K562 (cell line): ENCODE data around the gene SPHK2. TPM values are rescaled to one million over a fixed set of nuclear protein-coding genes. Genes with fewer than 3 reads are reported as not detected.

Experiments
- ATAC-seq: fragments of 200-7000 bp; cut with Tn5 transposase; 3 replicates; pipeline ENCODE4 v1.9.1; 2020; ENCODE audit warnings: moderate library complexity
- BruUV-seq: library from RNA; stranded (reverse); fragments of 400-500 nt; replicated peaks from 2 replicates; lab custom pipeline; 2021; lab: Mats Ljungman, UMichigan
- CTCF ChIA-PET: fragments of 300-600 bp; formaldehyde crosslinking; extraction: SDS; loops from one replicate; lab custom pipeline; 2021; ENCODE audit warnings: low intra/inter-chr PET ratio; lab: Yijun Ruan, JAX
- POLR2A ChIA-PET: fragments of 300-600, 350-650 bp; sonication (Branson Sonifier 250); formaldehyde crosslinking; extraction: SDS; loops from one replicate; lab custom pipeline; 2021; ENCODE audit warnings: antibody characterized with exemption, inconsistent platforms; lab: Yijun Ruan, JAX
- DNase-seq, 4 experiments: peaks; one replicate each; pipeline versions ENCODE4 v3.0.0 to v3.0.0-alpha.2; 2011 to 2018; ENCODE audit warnings: low spot score in 3 of 4, mixed read lengths in 3 of 4; ENCODE audit errors: extremely low read depth in 1 of 4
- FAIRE-seq: peaks from 2 replicates; lab custom pipeline; 2011; peaks lifted over from hg19 to GRCh38; lab: Jason Lieb, UNC
- H2AFZ ChIP-seq: 2 replicates; pipeline ENCODE4 v1.6.0; 2011; ENCODE audit warnings: low read depth, low read length, control low read depth, inconsistent platforms
- H3K27ac ChIP-seq: fragments of 200-600 bp; 3 replicates; pipeline ENCODE4 v1.8.0; 2011; ENCODE audit warnings: low read depth, mild to moderate bottlenecking, control low read depth, inconsistent platforms, low read length, moderate library complexity, mixed read lengths; ENCODE audit errors: extremely low read depth
- H3K27me3 ChIP-seq, 2 experiments: fragments of 300-600 bp in 1 of 2; 2 replicates in 1 of 2; 3 replicates in 1 of 2; pipeline versions ENCODE4 v1.6.0 to v1.8.0; 2011; ENCODE audit warnings: inconsistent platforms in 2 of 2, low read length in 2 of 2, mild to moderate bottlenecking in 1 of 2, mixed read lengths in 1 of 2, moderate library complexity in 1 of 2; ENCODE audit not compliant: control insufficient read depth in 2 of 2, insufficient read depth in 2 of 2
- H3K36me3 ChIP-seq: fragments of 300-600 bp; 3 replicates; pipeline ENCODE4 v1.8.0; 2011; ENCODE audit warnings: mild to moderate bottlenecking, low read length, inconsistent platforms; ENCODE audit not compliant: control insufficient read depth, insufficient read depth
- H3K4me1 ChIP-seq, 2 experiments: fragments of 200-600 bp in 1 of 2; replicated peaks in 1 of 2; 2 replicates in 1 of 2; 3 replicates in 1 of 2; pipeline versions ENCODE4 v1.5.1 to v1.8.0; 2011; ENCODE audit warnings: inconsistent platforms in 2 of 2, low read length in 2 of 2, mild to moderate bottlenecking in 1 of 2, mixed read lengths in 1 of 2, moderate library complexity in 1 of 2; ENCODE audit not compliant: control insufficient read depth in 2 of 2, insufficient read depth in 2 of 2
- H3K4me2 ChIP-seq: 2 replicates; pipeline ENCODE4 v1.6.1; 2011; ENCODE audit warnings: low read length, control low read depth, inconsistent platforms, mixed read lengths; ENCODE audit not compliant: insufficient read depth
- H3K4me3 ChIP-seq: fragments of 200-600 bp; sonication (generic), shearing (Covaris generic); 2 replicates; pipeline ENCODE4 v1.5.1; 2016; ENCODE audit warnings: control low read depth, inconsistent platforms
- H3K79me2 ChIP-seq: fragments of 200-600 bp; 3 replicates; pipeline ENCODE4 v1.8.0; 2011; ENCODE audit warnings: low read length, inconsistent platforms; ENCODE audit not compliant: control insufficient read depth, insufficient read depth
- H3K9ac ChIP-seq, 2 experiments: 2 replicates each; pipeline versions ENCODE4 v1.6.0 to v1.6.1; 2011; ENCODE audit warnings: low read depth in 2 of 2, low read length in 2 of 2, control low read depth in 1 of 2, inconsistent platforms in 1 of 2, mild to moderate bottlenecking in 1 of 2, mixed read lengths in 1 of 2; ENCODE audit not compliant: insufficient read depth in 1 of 2
- H3K9me1 ChIP-seq: one replicate; pipeline ENCODE4 v1.6.0; 2011; ENCODE audit warnings: inconsistent platforms, mild to moderate bottlenecking, low read length, moderate library complexity; ENCODE audit not compliant: control insufficient read depth, insufficient read depth
- H3K9me3 ChIP-seq: replicated peaks from 2 replicates; pipeline ENCODE4 v1.5.1; 2011; ENCODE audit warnings: low read depth, low read length, inconsistent platforms; ENCODE audit not compliant: control insufficient read depth, insufficient read depth
- H4K20me1 ChIP-seq: replicated peaks from 2 replicates; pipeline ENCODE4 v1.6.1; 2011; ENCODE audit warnings: low read length, inconsistent platforms, mixed read lengths; ENCODE audit not compliant: control insufficient read depth, insufficient read depth
- HSF4 ChIP-seq: fragments of 250-450 bp; sonication (Bioruptor Pico); IDR thresholded peaks from 2 replicates; pipeline ENCODE4 v2.1.2; 2022; ENCODE audit warnings: mild to moderate bottlenecking, moderate library complexity, borderline replicate concordance
- ZKSCAN1 ChIP-seq: fragments of 150-350 bp; IDR thresholded peaks from 2 replicates; pipeline ENCODE4 v1.6.1; 2016; ENCODE audit warnings: low read depth, low read length
- ZNF239 ChIP-seq: fragments of 250-450 bp; sonication (Bioruptor Pico); IDR thresholded peaks from 2 replicates; pipeline ENCODE4 v1.4.0; 2020; ENCODE audit warnings: mild to moderate bottlenecking
- WGBS: fragments of 100-300 bp; shearing (Covaris generic); methylation state at CpG from one replicate; pipeline ENCODE4 v1.1.6; 2016; ENCODE audit warnings: low coverage, mixed read lengths; ENCODE audit not compliant: insufficient coverage; ENCODE audit errors: missing lambda C conversion rate; 5-methylcytosine and 5-hydroxymethylcytosine counted together
- in situ Hi-C: fragments of 300-500 bp; cut with MboI; formaldehyde crosslinking; loops from 4 replicates; pipeline ENCODE4 v1.15.0; 2018; ENCODE audit warnings: inconsistent platforms, mixed read lengths
- intact Hi-C: fragments of 100-400 bp; cut with micrococcal nuclease; formaldehyde crosslinking; loops from 2 replicates; pipeline ENCODE4 v1.14.2; 2022
- polyA plus RNA-seq, 8 experiments: library from polyadenylated mRNA; depleted of rRNA in 4 of 8; stranded (reverse) in 5 of 8; unstranded in 3 of 8; fragments of >200 nt; fragmentation: Nextera tagmentation in 2 of 8; fragmentation: Illumina TruSeq in 1 of 8; extraction: Ambion mirVana in 2 of 8; extraction: Trizol in 1 of 8; gene quantifications; 2 replicates each; pipeline versions ENCODE4 v1.2.1 to v1.2.3, GENCODE V29; 2011 to 2014; ENCODE audit warnings: inconsistent platforms in 1 of 8, missing spikeins in 1 of 8
- total RNA-seq, 7 experiments: library from RNA; depleted of rRNA in 6 of 7; stranded (reverse); fragments of >200 nt in 6 of 7; fragmentation: Illumina TruSeq in 2 of 7; extraction: Trizol in 2 of 7; gene quantifications; 2 replicates each; pipeline versions ENCODE4 v1.2.1 to v1.2.3, GENCODE V29; 2011 to 2021; ENCODE audit warnings: low replicate concordance in 1 of 7

SPHK2 gene
- total and polyA plus RNA-seq, 9 of the 15 experiments (the other 6 are each of a cell fraction or from before 2014, with no cell fraction given): 0.10 to 15.2 (median 2.9) TPM

- H3K9ac ChIP-seq: peak overlapping the region in 1 of 2 experiments; percentile 52; a peak in 1 of 4 replicates
- DNase-seq (no peak), ATAC-seq (no peak), FAIRE-seq (no peak)
- intact Hi-C loops (loop anchor here (5.0 kb wide), 1 partner anchor 195 kb away; no protein-coding TSS in a partner anchor), in situ Hi-C loops (loop anchor here (5.0 to 25.0 kb wide), 2 partner anchors 270 to 1525 kb away; no protein-coding TSS in a partner anchor)
- H4K20me1 ChIP-seq: no peaks in the 10 kb centered on the region
- H2AFZ ChIP-seq: no peak overlapping the region
- no peaks in the 10 kb centered on the region for H3K9me1 ChIP-seq
- no peak overlapping the region for H3K27ac ChIP-seq
- no peak overlapping the region for H3K4me3 ChIP-seq
- no peaks in the 10 kb centered on the region for H3K27me3 ChIP-seq
- no peaks in the 10 kb centered on the region for H3K79me2 ChIP-seq
- TF ChIP-seq ZKSCAN1: peak; percentile 87
- TF ChIP-seq HSF4 (CRISPR knock-in tag): no peak
- TF ChIP-seq ZNF239 (CRISPR knock-in tag): no peak
- H3K4me2 ChIP-seq: no peak overlapping the region
- WGBS: 68% methylated on average over 3 of the region's 3 CpGs
- H3K9me3 ChIP-seq: no peaks in the 10 kb centered on the region
- BruUV-seq: no TSS peak
- no peaks in the 10 kb centered on the region for H3K36me3 ChIP-seq
- ChIA-PET POLR2A (interaction anchor here (0.5 to 2.6 kb wide), 3 partner anchors 32 to 85 kb away, joined by 3 to 13 read pairs (median 3); partner anchors contain the start of genes RPL18 and SPHK2), CTCF (interaction anchor here (3.9 kb wide), 1 partner anchor 81 kb away, joined by 24 read pairs; no protein-coding TSS in a partner anchor)
- peaks cover 3 to 30% of the 10 kb centered on the region in 2 experiments; a peak in 2 of 5 replicates for H3K4me1 ChIP-seq
Measured at GRCh38 chr19:48587387-48587786, 31.9 kb upstream of the SPHK2 start.
